ENCODE data around the gene ZCCHC10.
"Not testable (repeated sequence)": the region's sequence is repeated elsewhere in the genome, so short reads cannot be mapped to it uniquely, and the experiment has no call there.

- TF ChIP-seq SP1 (IDR thresholded peaks at IDR 0.05); L3MBTL2 (conservative IDR thresholded peaks at IDR 0.05): not testable (repeated sequence)
Measured at GRCh38 chr5:132972436-132972828, 53.9 kb downstream of the ZCCHC10 start.
